Activated CD4-positive, alpha-beta T cell treated with anti-CD3 and anti-CD28 coated beads for 24 hours (primary cell): ENCODE data around the gene RPL38.
A peak's percentile ranks its signal among the peaks of the same experiment; 100 is the strongest.

ENCODE experiments used
- DNase-seq, 2 donors: peaks; one replicate each; pipeline ENCODE4 v3.0.0-alpha.2; 2020; ENCODE audit warnings: low read depth in 2 of 2

Gene RPL38

GRCh38 chr17:74211141-74211911 is 7.8 kb downstream of the RPL38 start:
- DNase-seq = peak in 1 of 2 donors; percentile 20

GRCh38 chr17:74211912-74212208 is 8.4 kb downstream of the RPL38 start:
- no peak for DNase-seq

- DNase-seq = no peak
These were observed 8.9 kb downstream of the RPL38 start for GRCh38 chr17:74212209-74212912.

GRCh38 chr17:74212913-74213791 is 9.7 kb downstream of the RPL38 start, which contains the start of gene TTYH2:
Gene TTYH2, plus strand, starts transcription at chr17:74213571. Its CDS starts 17 bp downstream, at chr17:74213588.
- peak; percentile 53 to 54 for DNase-seq

GRCh38 chr17:74213861-74214391 is 10.4 kb downstream of the RPL38 start:
- DNase-seq = no peak

- DNase-seq = no peak
These were observed 11.2 kb downstream of the RPL38 start for GRCh38 chr17:74214484-74215341.

GRCh38 chr17:74215342-74215727 is 11.9 kb downstream of the RPL38 start:
- DNase-seq = no peak

- DNase-seq = no peak
These were observed 13.0 kb downstream of the RPL38 start for GRCh38 chr17:74216505-74216904.

GRCh38 chr17:74217037-74217730 is 13.7 kb downstream of the RPL38 start:
- DNase-seq = no peak

- no peak for DNase-seq
These were observed 14.4 kb downstream of the RPL38 start for GRCh38 chr17:74217888-74218287.

GRCh38 chr17:74218436-74218835 is 15.0 kb downstream of the RPL38 start:
- DNase-seq = no peak

- DNase-seq = no peak
These were observed 16.2 kb downstream of the RPL38 start for GRCh38 chr17:74219576-74220133.

- no peak for DNase-seq
These were observed 16.7 kb downstream of the RPL38 start for GRCh38 chr17:74220219-74220618.

- no peak for DNase-seq
These were observed 17.7 kb downstream of the RPL38 start for GRCh38 chr17:74220946-74221818.

GRCh38 chr17:74222399-74222798 is 18.9 kb downstream of the RPL38 start:
- no peak for DNase-seq

GRCh38 chr17:74223901-74224300 is 20.4 kb downstream of the RPL38 start:
- DNase-seq = no peak

GRCh38 chr17:74224959-74225725 is 21.7 kb downstream of the RPL38 start:
- DNase-seq = no peak

GRCh38 chr17:74226252-74226651 is 22.8 kb downstream of the RPL38 start:
- no peak for DNase-seq
